ENCODE measurements around the gene ATP11A.

- TF ChIP-seq CTCF (IDR thresholded peaks at IDR 0.05): no peak
- no peak for TF ChIP-seq POLR2AphosphoS5 (IDR thresholded peaks at IDR 0.05)
These were observed 4.1 kb downstream of the ATP11A start for GRCh38 chr13:112693831-112694497.
